ENCODE measurements around the gene EHF.

Gene EHF

DNA sequence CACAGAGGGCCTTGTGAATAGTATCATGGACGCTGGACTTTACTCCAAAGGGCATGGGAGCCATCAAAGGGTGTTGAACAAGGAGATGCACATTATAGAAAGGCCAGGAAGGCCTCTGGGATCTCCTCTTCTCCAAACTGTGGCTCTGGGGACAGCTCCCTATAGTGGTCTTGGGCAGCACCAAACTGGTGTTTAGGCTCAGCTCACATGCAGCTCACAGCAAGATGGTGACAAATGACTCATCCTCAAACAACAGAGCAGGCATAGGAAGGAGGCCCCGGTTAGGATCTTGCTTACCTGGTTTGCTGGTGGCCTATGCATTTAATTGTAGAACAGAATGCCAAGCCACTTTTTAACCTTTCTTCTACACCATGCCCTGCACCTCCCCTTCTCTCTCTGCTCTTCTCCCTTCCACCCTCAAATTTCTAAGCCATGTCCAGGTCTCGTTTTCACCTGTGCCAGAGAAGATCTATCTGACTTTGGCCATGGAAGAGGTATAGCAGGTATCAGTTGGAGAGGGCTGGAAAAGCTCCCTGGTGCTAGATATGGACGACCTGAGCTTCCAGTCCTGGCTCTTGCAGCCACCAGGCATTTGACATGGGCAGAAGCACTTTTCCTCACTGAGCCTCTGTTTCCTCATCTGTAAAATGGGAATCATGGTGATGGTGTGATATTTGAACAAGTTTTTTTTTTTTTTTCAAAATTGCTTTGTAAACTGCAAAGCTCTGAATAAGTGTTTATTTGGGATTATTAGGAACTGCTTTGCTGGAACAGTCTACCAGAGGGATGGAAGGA, 14.4 kb upstream of the EHF start:
- TF ChIP-seq POLR2A (IDR thresholded peaks at IDR 0.05; ENCODE audit: low read depth, low read length): no peak
- FAIRE-seq: no peak
- no peak for DNase-seq (ENCODE audit: insufficient read length, low spot score)

DNA sequence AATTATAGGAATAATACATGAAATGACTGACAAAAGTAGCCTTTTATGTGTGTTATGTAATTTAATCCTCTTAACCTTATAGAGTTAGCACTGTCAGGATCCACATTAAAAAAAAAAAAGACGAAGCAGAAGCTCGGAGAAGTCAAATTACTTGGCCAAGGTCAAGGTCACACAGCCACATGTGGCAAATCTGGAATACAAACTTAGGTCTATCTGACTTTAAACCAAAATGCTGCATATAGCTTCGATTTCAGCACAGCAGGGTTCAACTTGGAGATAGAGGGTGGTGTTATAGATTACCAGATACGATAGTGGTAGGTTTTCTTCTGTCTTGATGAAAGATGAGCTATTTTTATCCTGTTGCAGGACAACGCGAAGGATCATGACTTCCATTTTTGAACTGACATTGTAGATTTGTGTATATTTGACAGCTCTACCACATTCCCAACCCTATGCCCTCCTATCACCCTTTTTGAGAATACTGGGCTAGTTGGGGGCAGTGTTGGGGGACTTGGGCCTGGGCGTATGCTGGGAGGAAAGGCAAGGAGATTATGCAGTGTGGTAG, 11.6 kb upstream of the EHF start:
- no peak for DNase-seq (ENCODE audit: insufficient read length, low spot score)
- no peak for TF ChIP-seq POLR2A (IDR thresholded peaks at IDR 0.05; ENCODE audit: low read depth, low read length)
- no peak for FAIRE-seq

GRCh38 chr11:34609850-34610249, 11.0 kb upstream of the EHF start:
- DNase-seq (ENCODE audit: insufficient read length, low spot score) (no peak), FAIRE-seq (no peak)
- TF ChIP-seq POLR2A (IDR thresholded peaks at IDR 0.05; ENCODE audit: low read depth, low read length): no peak

GRCh38 chr11:34610324-34611041, 10.4 kb upstream of the EHF start:
- DNase-seq (ENCODE audit: insufficient read length, low spot score) (no peak), FAIRE-seq (no peak)
- no peak for TF ChIP-seq POLR2A (IDR thresholded peaks at IDR 0.05; ENCODE audit: low read depth, low read length)

DNA sequence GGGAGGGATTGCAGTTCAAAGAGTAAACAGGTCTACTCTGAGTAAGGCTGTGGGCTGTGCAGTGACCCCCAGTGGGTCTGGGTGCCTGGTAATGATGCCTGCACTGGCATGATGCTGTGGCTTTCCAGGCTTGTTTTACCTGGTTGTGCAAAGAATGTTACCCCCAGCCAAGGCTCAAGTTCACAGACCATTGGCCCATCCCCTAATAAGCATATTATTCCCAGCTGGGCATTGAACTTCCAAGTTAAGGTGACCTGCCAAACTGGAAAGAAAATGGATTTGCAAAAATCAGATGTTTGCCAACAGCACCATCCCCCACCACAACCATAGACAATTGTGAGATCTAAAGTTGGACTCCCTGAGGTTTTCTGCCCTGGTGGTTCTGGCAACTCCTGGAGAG, 7.9 kb upstream of the EHF start:
- DNase-seq (ENCODE audit: insufficient read length, low spot score) (no peak), FAIRE-seq (no peak)
- no peak for TF ChIP-seq POLR2A (IDR thresholded peaks at IDR 0.05; ENCODE audit: low read depth, low read length)

GRCh38 chr11:34613552-34614056, 7.3 kb upstream of the EHF start:
- FAIRE-seq (no peak), DNase-seq (ENCODE audit: insufficient read length, low spot score) (no peak)
- no peak for TF ChIP-seq POLR2A (IDR thresholded peaks at IDR 0.05; ENCODE audit: low read depth, low read length)

DNA sequence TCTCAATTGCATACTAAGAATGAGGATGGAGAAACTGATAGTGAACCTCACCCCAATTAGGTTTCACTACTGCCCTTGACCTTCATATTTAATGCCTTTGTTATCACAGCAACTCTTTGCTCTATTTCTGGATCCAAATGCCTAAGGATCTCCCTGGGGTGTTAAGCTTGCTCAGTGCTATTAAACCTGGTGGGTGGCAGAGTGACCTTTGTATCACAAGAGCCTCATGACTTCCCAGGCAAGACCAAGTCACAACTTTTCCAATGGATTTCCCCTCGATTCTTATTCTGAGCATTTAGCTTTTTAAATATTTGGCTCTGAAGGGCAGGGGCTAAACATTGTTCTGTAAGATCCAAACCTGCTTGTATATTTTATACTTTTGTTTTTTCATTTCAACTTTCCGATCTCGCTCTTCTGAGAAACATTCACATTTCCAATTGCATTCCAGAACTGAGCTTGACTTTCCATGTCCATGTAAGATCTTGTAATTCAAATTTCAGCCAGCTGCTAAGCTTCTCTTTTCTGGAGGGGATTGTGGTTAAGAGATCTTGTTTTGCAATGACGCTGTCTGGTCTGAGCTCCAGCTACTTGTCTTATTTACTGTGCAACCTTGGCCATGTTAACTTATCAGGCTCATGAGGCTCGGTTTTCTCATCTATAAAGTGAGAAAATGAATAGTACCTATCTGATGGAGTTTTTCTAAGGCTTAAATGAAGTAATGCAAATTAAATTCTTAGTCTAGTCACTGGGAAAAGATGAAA, 6.4 kb upstream of the EHF start:
- no peak for DNase-seq (ENCODE audit: insufficient read length, low spot score)
- FAIRE-seq: no peak

DNA sequence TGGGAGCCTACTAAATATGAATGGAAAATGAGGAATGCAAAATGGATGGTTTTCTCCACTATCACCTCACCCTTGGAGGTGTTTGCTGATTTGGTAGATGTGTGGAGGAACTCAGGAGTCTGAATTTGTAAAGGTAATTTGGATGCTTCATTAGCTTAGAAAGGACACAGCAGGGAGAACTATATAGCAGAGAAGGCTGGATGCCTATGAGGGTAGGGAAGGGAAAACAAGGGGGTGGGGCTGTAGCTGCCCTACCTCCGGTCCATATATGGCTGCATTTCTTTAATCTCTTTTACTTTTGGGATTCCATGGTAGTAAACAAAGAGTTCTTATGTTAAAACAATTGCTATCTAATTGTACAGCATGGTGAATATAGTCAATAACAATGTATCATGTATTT, 4.8 kb upstream of the EHF start:
- no peak for FAIRE-seq
- TF ChIP-seq POLR2A (IDR thresholded peaks at IDR 0.05; ENCODE audit: low read depth, low read length): no peak
- no peak for DNase-seq (ENCODE audit: insufficient read length, low spot score)

More for the DNA sequence above, 6.4 kb upstream of the EHF start:
- TF ChIP-seq POLR2A (IDR thresholded peaks at IDR 0.05; ENCODE audit: low read depth, low read length): no peak

DNA sequence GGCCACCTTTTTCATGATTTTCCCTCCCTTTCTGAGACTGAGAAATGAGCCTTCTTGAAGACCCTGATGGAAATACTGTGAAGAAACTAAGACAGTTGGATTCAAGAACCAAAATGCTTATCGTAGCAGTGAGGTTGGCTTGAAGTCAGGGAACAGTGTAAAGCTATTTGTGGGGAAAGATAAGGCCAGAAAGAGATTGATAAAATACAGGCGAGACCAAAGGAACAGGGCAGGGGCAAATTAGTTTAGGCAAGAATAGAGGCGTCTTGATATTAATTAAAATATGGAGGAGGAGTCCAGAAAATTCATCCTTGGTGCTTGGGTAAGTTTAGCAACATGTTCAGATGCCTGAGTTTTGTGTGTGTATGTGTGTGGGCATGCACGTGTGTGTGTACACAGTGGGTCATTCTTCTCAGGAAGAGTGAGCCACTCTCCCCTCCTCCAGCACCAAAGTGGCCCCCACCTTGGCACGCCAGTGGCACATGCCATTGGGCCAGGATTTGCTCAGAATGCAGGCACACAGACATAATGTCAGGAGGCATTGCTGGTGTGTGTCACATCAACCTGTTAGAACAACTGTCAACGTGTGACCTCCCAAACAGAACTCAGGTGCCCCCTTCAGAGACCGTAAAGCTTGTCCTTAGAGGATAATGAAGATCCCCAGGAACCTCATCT, 3.9 kb upstream of the EHF start:
- no peak for DNase-seq (ENCODE audit: insufficient read length, low spot score)
- no peak for FAIRE-seq
- no peak for TF ChIP-seq POLR2A (IDR thresholded peaks at IDR 0.05; ENCODE audit: low read depth, low read length)

DNA sequence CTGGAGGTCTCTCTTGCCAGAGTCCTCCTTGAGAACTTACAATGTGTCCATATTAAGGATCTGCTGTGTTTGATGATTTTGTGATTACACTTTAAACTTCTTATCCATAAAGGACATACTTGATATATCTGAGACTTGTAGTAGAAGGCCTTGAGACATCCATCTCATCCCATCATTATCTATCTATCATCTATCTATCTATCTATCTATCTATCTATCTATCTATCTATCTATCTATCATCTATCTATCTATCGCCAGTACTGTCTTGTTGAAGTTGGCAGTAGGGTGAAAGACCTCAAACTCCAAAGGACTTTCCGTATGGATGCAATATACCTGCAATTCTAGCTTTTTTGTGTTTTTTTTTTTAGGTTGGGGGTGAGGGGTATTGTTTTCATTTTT, 2.5 kb upstream of the EHF start:
- no peak for TF ChIP-seq POLR2A (IDR thresholded peaks at IDR 0.05; ENCODE audit: low read depth, low read length)
- DNase-seq (ENCODE audit: insufficient read length, low spot score): no peak

GRCh38 chr11:34619062-34619516, 1.8 kb upstream of the EHF start:
- TF ChIP-seq POLR2A (IDR thresholded peaks at IDR 0.05; ENCODE audit: low read depth, low read length): no peak
- no peak for FAIRE-seq
- no peak for DNase-seq (ENCODE audit: insufficient read length, low spot score)

More for the DNA sequence above, 2.5 kb upstream of the EHF start:
- FAIRE-seq: no peak

DNA sequence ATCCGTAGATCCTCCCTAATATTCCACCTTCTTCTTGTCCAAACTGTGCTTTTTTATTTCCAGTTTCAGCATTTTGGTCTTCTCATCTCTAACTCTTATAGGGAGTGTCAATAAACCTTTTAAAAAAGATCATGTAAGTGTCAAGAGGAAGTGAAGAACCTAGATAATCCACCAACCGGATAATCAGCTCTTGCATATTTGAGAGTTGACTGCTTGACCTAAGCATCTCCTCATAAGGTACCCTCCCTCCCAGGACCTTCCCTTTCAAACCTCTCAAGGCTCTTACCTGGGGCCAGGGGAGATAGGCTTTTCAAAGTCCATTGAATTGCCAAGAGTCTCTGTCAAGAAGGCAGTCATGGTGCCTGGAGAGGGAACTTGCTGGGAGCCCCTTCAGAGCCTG, 691 bp upstream of the EHF start:
- no peak for FAIRE-seq
- TF ChIP-seq POLR2A (IDR thresholded peaks at IDR 0.05; ENCODE audit: low read depth, low read length): no peak

DNA sequence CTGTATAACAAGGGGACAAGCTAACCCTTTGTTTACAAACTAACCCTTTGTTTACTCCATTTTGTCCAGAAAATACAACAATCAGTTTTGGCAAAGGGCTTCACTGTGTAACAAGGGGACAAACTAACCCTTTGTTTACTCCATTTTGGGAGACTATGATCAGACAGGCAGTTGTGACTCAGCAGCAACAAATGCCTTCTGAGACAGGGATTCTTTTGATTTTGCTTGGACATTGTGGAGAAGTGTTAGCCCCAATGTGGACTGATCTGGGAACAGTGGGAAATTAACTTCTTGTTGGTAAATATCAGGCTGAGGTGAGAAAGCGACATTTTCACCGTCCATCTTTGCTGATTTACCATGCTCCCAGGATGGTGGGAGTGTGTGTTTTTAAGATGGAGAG, 983 bp downstream of the EHF start:
- peak; percentile 33 for FAIRE-seq
- no peak for DNase-seq (ENCODE audit: insufficient read length, low spot score)
- no peak for TF ChIP-seq POLR2A (IDR thresholded peaks at IDR 0.05; ENCODE audit: low read depth, low read length)

More for the DNA sequence above, 691 bp upstream of the EHF start:
- DNase-seq (ENCODE audit: insufficient read length, low spot score): no peak
